Heart right ventricle (tissue), 16 donors: ENCODE measurements around the gene CRMP1. TPM values are rescaled to one million over a fixed set of nuclear protein-coding genes. Genes with fewer than 3 reads are reported as not detected.

Source experiments
- ATAC-seq, 8 donors: fragments of 200-7000 bp; cut with Tn5 transposase; one replicate each; pipeline ENCODE4 v1.9.1; 2020; ENCODE audit warnings: mild to moderate bottlenecking in 8 of 8, moderate library complexity in 8 of 8, moderate number of reproducible peaks in 1 of 8
- DNase-seq, 2 donors: peaks; one replicate each; pipeline ENCODE4 v3.0.0-alpha.2; 2020
- H3K27ac ChIP-seq, 10 donors: fragments of 200-600 bp; sonication (generic) in 2 of 10; one replicate each; pipeline versions ENCODE4 v1.5.0 to v1.8.0; 2020 to 2022; ENCODE audit warnings: mild to moderate bottlenecking in 3 of 10
- H3K27me3 ChIP-seq, 7 donors: fragments of 200-600 bp; one replicate each; pipeline ENCODE4 v1.8.0; 2021 to 2022; ENCODE audit warnings: mild to moderate bottlenecking in 2 of 7
- H3K36me3 ChIP-seq, 9 donors: fragments of 200-600 bp; sonication (generic) in 1 of 9; one replicate each; pipeline versions ENCODE4 v1.5.0 to v1.8.0; 2020 to 2022; ENCODE audit warnings: mild to moderate bottlenecking in 2 of 9
- H3K4me1 ChIP-seq, 9 donors: fragments of 200-600 bp; sonication (generic) in 1 of 9; one replicate each; pipeline versions ENCODE4 v1.5.0 to v1.8.0; 2020 to 2022; ENCODE audit warnings: mild to moderate bottlenecking in 4 of 9
- H3K4me3 ChIP-seq, 10 donors: fragments of 200-600 bp; sonication (generic) in 2 of 10; one replicate each; pipeline versions ENCODE4 v1.5.0 to v1.8.0; 2020 to 2022; ENCODE audit warnings: mild to moderate bottlenecking in 7 of 10, moderate library complexity in 2 of 10
- H3K9me3 ChIP-seq, 11 donors: fragments of 200-600 bp in 10 of 11; sonication (generic) in 2 of 11; one replicate each; pipeline versions ENCODE4 v1.5.0 to v1.8.0; 2013 to 2022; ENCODE audit warnings: mild to moderate bottlenecking in 2 of 11, control low read depth in 1 of 11, moderate library complexity in 1 of 11
- CTCF ChIP-seq, 9 donors: fragments of 200-600 bp; sonication (generic) in 2 of 9; IDR thresholded peaks; one replicate each; pipeline versions ENCODE4 v1.5.0 to v1.8.0; 2021 to 2022; ENCODE audit warnings: antibody characterized with exemption in 9 of 9, mild to moderate bottlenecking in 5 of 9, moderate library complexity in 1 of 9
- WGBS, 2 donors: extraction: QIAGEN DNeasy Blood & Tissue Kit; methylation state at CpG; one replicate each; pipeline ENCODE4 v1.1.7; 2013; ENCODE audit warnings: inconsistent platforms in 1 of 2; 5-methylcytosine and 5-hydroxymethylcytosine counted together
- intact Hi-C, 10 donors: fragments of 100-400 bp; cut with DNase I; formaldehyde crosslinking; loops; one replicate each; pipeline versions ENCODE4 v1.11.1 to v1.14.2; 2022
- polyA plus RNA-seq, 2 donors: library from polyadenylated mRNA; stranded (reverse); fragments of 200-250 nt; gene quantifications; one replicate each; pipeline ENCODE4 v1.2.3, GENCODE V29; 2013
- total RNA-seq, 10 donors: library from RNA; stranded (reverse); fragmentation: NEBNext Ultra II Directional in 3 of 10; extraction: Animal tissue kit (Norgen Biotek cat#: 25700) in 3 of 10; gene quantifications; one replicate each; pipeline versions ENCODE4 v1.2.1 to v1.2.4, GENCODE V29; 2021 to 2023
- donor health status: Arrhythmogenic right ventricular cardiomyopathy.
- donor health status: ischemic (EF 13 %, LVEDD 7.1; RV severe dilation, severe dysfunction).
- donor health status: healthy with polysubstance abuse.
- donor health status: DM: no; HTN: yes; CAD: no.
- donor health status: DM: no; HTN: no; CAD: no.
- donor health status: ischemic (EF 25% LVEDD 6.9; RV normal size, moderate dysfunction).
- donor health status: ischemic (EF 25% LVEDD 5.7; RV mildly dilated, moderate dysfunction).
- donor health status: healthy.
- donor health status: DM: yes; HTN: yes; CAD: no.
- donor health status: Ischemic cardiomyopathy.
- donor health status: ischemic (EF 35%, LVEDD 5.7; RV mildly dilated, moderate dysfunction).
- donor health status: nonischemic (EF 11% LVEDD 7.7; RV severe dilation, severe dysfunction).
- donor health status: DM: yes; HTN: yes; CAD: no.
- donor health status: PGD.
- donor health status: ischemic (EF 29% LVEDD 5.4; RV normal size, mild dysfunction).
- donor health status: nonischemic (EF 23%, LVEDD 6.1; RV moderate dilation, normal function).

Gene CRMP1
- total and polyA plus RNA-seq, 12 donors = 0.40 to 2.3 (median 0.95) TPM

GRCh38 chr4:5930876-5931275 is 38.0 kb upstream of the CRMP1 start:
- intact Hi-C loops = no loop called here
- WGBS, 2 donors = 59 to 71% methylated on average over 7 of the region's 7 CpGs
- H3K27ac ChIP-seq = no peak overlapping the region
- H3K9me3 ChIP-seq = no peaks in the 10 kb centered on the region
- no peaks in the 10 kb centered on the region for H3K4me1 ChIP-seq
- no peaks in the 10 kb centered on the region for H3K36me3 ChIP-seq
- DNase-seq (no peak), ATAC-seq (no peak)
- peaks cover 0 to 70% (median 59%) of the 10 kb centered on the region in 7 donors for H3K27me3 ChIP-seq
- no peak overlapping the region for H3K4me3 ChIP-seq
- TF ChIP-seq CTCF (IDR thresholded peaks at IDR 0.05) = no peak

DNA sequence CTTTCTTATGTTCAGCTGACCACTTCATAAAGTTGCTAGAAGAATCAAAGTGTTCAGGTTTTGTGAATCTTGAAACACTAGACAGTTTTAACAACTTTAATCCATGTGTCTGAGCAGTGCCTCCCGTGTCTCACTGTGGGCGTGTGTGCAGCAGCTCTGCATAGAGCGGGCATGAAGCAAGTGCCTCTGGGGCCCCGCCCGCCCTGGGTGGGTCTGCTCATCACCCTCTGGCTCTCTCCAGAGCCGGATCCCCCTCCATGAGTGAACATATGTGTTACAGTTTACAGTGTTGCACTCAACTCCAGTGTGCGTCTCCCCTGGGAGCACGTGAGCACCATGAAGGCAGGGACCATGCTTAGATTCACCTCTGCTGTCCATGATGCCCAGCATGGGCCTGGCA is 37.6 kb upstream of the CRMP1 start:
- 85 to 86% methylated on average over 8 of the region's 8 CpGs for WGBS, 2 donors
- H3K4me3 ChIP-seq = no peak overlapping the region
- no peaks in the 10 kb centered on the region for H3K36me3 ChIP-seq
- intact Hi-C loops = no loop called here
- H3K27me3 ChIP-seq = peaks cover 0 to 73% (median 59%) of the 10 kb centered on the region in 7 donors
- DNase-seq (no peak), ATAC-seq (no peak)
- no peak for TF ChIP-seq CTCF (IDR thresholded peaks at IDR 0.05)
- H3K27ac ChIP-seq = no peak overlapping the region
- no peaks in the 10 kb centered on the region for H3K4me1 ChIP-seq
- no peaks in the 10 kb centered on the region for H3K9me3 ChIP-seq

DNA sequence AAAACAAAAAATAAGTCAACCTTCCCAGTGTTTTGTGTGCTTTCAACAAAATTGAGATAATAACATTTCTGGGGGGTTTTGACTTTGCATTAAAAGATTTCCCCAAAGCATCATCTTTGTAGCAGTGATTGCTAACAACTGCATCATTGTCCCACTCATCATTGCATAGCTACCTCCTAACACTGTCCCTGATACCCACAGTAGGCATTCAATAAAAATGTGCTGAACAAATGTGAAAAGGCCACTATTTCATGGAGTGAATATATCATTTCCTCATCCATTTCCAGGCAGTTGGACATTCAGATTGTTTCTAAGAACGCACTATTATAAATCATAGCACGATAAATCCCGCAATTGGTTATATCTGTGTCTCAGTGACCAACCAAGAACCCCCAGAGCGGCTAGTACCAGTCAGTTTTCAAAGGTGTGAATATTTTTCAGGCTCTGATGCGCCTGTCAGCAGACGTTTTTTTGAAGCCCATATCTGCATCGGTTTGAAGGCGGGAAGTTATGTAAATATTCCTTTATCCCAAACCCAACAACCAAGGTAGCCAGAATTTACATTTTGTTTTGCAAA is 36.0 kb upstream of the CRMP1 start:
- Histone ChIP-seq H3K4me3 (no peak overlapping the region), H3K4me1 (no peaks in the 10 kb centered on the region), H3K27me3 (peaks cover 0 to 71% (median 55%) of the 10 kb centered on the region in 7 donors), H3K36me3 (no peaks in the 10 kb centered on the region), H3K9me3 (no peaks in the 10 kb centered on the region), H3K27ac (no peak overlapping the region)
- WGBS, 2 donors = 58 to 59% methylated on average over 8 of the region's 8 CpGs
- no peak for DNase-seq
- no peak for TF ChIP-seq CTCF (IDR thresholded peaks at IDR 0.05)
- intact Hi-C loops = no loop called here
- no peak for ATAC-seq

GRCh38 chr4:5928274-5928673 is 35.4 kb upstream of the CRMP1 start:
- 40 to 50% methylated on average over 8 of the region's 8 CpGs for WGBS, 2 donors
- TF ChIP-seq CTCF (IDR thresholded peaks at IDR 0.05) = no peak
- intact Hi-C loops = no loop called here
- Histone ChIP-seq H3K27ac (no peak overlapping the region), H3K27me3 (peaks cover 0 to 72% (median 52%) of the 10 kb centered on the region in 7 donors), H3K4me3 (no peak overlapping the region), H3K9me3 (no peaks in the 10 kb centered on the region), H3K36me3 (no peaks in the 10 kb centered on the region), H3K4me1 (no peaks in the 10 kb centered on the region)
- no peak for DNase-seq
- ATAC-seq = no peak
